ENCODE measurements around the gene ZNF281.
A peak's percentile ranks its signal among the peaks of the same experiment; 100 is the strongest.
"Not testable (repeated sequence)": the region's sequence is repeated elsewhere in the genome, so short reads cannot be mapped to it uniquely, and the experiment has no call there.

ZNF281 gene

DNA sequence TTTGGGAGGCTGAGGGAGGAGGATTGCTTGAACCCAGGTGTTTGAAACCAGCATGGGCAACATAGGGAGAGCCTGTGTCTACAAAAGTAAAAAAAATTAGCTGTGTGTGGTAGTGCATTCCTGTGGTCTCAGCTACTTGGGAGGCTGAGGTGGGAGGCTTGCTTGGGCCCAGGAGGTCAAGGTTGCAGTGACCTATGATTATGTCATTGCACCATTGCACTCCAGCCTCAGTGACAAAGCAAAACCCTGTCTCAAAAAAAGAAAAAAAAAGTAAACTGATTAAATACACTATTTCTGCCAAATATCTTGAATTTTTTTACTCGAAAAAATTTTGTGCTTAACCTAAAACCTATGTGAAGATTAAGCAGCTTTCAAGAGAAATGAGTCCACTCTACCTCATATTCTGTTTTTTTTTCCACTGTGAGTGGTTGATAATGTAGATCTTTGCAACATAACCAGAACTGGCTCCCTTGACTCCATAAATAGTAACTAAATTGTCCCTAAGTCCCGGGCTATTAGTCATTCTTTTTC is 19.4 kb upstream of the ZNF281 start:
- no peak for DNase-seq

DNA sequence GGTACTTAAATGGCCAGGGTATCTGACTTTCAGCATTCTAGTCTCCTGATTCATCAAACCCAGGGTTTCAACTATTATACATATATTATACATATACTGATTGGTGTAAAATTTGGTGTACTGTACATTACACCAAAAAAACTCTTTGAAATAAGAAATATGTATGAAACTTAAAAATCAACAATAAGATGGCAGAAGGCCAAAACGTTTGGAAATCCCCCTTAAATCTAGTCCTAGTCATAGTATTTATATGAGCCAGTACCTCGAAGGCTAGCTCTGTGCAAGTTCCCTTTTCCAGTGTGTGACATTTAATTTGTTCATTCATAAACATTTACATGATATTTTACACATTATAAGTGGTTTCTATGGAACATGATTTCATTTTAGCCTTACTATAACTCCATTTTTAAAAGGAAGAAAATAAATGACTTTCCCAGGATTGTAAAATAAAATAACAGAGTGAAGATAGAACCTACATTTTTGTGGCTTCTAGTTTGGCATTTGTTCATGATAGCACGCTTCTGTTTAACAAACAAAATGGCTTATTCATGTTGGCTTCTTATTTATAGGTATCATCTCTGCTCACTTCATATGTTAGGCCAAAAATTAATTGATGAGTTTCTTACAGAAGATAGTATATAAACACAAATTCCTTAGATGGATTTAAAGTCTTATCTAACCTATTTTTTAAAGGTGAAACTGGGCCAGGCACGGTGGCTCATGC is 18.8 kb upstream of the ZNF281 start:
- DNase-seq: no peak

DNA sequence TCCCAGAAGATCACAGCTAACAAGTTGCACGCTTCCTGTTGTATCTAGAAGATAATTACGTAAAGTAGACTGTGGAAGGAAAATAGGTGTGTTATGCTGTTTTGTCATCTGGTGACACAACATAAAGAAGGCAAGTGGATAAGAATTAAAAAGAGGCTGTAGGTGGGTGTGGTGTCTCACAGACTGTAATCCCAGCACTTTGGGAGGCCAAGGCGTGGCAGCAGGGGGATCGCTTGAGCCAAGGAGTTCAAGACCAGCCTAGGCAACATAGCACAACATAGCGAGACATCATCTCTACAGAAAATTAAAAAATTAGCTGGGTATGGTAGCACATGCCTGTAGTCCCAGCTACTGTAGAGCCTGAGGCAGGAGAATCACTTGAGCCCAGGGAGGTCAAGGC is 17.9 kb upstream of the ZNF281 start:
- DNase-seq: no peak

DNA sequence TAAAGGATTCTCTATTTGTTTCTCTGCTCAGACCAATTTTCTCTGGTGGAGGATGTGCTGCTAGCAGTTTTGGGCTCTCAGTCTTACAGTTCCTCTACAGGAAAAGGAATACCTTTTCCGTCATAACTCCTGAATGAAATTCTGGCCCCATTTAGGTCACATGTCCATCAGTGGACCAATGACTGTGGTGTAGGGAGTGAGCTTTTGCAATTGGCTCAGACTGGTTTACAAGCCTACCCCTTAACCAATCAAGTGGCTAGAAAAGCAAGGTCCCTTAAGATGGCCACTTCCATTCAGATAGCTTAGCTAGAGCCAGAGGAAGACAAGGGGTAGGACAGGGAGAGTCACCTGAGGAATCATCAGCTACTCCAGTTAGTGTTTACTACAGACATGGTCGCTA is 16.4 kb upstream of the ZNF281 start:
- no peak for DNase-seq

DNA sequence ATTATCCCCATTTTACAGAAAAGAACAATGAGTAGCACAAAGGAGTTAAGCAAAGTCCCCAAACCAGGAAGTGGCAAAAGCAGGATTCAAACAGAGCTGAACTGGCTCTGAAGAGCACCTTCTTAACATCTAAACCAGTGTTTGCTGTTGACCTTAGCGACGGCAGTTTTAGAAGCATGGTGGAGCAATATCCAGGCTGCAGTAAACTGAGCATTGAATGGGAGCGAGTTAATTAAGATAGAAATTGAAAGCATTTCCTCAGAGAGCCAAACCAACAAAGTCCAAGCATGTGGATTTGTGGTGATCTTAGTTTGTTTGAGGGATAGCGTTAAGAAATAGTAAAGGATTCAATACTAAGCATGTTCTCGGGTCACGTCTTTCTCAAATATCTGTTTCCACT is 13.4 kb upstream of the ZNF281 start:
- no peak for DNase-seq

DNA sequence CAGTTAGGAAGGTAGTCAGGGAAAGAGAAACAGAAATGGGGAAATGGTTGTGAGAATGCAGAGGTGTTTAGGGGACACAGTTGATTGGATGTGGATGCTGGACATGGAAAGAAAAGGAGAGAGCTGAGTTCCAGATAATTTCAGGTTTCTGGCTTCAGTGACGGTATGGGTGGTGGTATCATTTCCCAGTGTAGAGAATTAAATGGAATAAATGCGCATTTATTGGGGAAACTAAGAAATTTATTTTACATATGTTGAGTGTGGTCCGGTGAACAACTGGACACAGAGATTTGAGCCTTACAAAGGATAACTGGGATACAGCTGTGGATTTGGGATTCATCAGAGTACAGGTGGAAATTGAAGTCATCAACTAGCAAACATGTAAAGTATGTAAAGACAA is 12.4 kb upstream of the ZNF281 start:
- no peak for DNase-seq

DNA sequence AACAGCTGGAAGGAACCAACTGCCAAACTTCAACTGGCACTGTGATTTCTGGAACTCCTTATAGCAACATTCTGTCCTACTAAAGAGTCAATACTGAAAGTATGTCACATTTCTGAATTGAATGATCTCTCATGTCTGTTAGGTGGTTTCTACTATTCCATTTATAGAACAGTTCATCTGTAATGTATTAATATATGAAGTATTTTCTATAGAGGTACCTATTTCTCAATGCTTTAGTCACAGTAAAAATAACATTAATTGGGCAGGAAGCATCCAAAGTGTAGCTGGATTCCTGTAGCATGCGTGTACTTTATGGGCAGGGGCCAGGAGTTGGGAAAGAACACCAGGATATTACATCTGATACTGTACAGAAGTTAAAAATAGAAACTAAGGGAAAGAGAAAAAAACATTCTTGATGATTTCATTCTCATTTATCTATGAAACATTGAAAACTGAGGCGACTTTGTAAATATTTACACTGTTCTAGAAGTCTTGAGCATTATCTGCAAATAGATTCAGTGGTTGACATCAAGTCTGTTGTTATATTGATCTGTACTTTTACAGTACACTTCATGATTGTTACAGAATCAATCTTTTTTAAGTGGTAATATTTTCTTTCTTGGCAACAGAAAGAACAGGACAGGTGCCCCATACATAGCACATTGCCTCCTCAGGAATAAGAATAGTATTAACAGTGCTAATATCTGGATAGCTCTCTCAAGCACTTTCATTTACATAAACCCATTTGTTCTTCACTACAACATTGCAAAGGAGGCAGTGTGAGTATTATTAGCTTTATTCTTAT is 6.2 kb upstream of the ZNF281 start:
- no peak for DNase-seq

DNA sequence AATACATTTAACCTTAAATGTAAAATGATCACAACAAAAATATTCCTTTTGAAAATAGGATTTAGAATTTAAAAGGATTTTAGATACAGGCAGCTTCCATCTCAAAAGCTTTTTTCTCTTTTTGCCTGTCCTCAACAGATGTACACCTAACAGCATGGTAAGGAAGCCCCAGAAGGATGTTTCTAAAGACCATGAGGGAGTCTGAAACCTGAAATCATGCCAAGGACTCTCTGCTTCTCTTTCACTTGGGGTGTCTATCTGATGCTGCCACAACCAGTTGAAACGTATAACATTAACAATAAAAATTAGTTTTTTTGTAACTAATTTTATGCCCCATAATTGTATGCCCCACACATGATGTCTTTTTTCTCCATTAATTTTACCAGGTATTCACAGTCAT is 5.4 kb upstream of the ZNF281 start:
- DNase-seq: no peak

DNA sequence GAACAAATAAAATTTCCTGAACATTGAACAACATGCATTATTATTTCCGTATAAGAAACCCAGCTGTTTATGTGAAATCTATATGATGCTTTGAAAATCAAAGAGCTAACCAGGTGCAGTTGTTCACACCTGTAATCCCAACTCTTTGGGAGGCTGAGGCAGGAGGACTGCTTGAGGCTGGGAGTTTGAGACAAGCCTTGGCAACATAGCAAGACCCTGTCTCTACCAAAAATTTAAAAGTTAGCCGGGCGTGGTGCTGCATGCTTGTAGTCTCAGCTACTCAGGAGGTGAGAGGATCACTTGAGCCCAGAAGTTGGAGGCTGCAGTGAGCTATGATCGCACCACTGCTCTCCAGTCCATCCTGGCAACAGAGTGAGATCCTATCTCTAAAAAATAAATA is 4.8 kb upstream of the ZNF281 start:
- DNase-seq: no peak

DNA sequence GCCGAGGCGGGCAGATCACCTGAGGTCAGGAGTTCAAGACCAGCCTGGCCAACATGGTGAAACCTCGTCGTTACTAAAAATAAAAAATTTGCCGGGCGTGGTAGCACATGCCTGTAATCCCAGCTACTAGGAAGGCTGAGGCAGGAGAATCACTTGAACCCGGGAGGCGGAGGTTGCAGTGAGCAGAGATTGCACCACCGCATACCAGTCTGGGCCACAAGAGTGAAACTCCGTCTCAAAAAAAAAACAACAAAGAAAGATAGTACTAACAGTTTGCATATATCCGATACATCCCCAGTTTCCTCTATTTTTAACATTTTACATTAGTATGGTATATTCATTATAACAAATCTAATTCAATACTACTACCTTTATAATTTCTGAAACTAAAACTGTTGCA is 3.9 kb upstream of the ZNF281 start:
- not testable (repeated sequence) for DNase-seq

DNA sequence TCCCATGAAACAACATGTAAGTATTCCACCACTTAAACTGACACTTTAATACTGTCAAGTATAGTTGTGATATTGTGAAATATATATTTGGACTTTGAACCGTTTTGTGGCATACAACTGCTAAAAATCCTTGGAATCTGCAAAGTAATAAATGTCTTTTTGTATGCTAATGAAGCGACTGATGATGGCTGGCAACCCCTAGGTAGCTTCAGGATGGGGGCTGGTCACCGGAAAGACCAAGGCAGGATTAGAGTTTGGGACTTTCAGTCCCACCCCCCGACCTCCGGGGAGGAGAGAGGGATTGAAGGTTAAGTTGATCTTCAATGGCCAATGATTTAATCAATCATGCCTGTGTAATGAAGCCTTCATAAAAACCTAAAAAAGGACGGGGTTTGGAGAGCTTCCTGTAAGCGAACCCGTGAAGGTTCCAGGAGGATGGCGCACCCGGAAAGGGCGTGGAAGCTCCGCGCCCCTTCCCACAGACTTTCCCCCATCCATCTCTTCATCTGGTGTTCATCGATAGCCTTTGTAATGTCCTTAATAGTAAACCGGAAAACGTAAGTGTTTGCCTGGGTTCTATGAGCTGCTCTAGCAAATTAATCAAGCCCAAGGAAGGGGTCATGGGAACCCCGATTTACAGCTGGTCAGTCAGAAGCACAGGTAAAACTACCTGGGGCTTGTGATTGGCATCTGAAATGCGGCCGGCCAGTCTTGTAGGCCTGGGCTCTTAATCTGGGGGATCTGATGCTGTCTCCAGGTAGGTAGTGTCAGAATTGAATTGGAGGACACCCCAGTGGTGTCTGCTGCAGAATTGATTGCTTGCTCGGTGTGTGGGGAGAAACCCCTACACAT is 1.8 kb upstream of the ZNF281 start:
- DNase-seq: no peak

DNA sequence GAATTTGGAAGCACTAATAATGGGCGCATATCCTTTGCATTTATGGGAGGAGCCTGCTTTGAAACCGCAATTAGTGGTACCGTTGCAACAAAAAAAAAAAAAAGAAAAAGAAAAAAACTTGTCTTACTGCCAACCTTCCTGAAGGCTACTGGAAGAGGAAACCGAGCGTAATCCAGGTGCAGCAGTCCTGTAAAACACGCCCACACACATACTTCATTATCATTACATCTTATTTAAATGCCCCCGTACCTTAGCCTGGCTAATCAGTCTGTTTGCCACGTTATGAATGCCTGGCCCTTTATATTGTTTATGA is 686 bp upstream of the ZNF281 start:
- peak; percentile 75 for DNase-seq

DNA sequence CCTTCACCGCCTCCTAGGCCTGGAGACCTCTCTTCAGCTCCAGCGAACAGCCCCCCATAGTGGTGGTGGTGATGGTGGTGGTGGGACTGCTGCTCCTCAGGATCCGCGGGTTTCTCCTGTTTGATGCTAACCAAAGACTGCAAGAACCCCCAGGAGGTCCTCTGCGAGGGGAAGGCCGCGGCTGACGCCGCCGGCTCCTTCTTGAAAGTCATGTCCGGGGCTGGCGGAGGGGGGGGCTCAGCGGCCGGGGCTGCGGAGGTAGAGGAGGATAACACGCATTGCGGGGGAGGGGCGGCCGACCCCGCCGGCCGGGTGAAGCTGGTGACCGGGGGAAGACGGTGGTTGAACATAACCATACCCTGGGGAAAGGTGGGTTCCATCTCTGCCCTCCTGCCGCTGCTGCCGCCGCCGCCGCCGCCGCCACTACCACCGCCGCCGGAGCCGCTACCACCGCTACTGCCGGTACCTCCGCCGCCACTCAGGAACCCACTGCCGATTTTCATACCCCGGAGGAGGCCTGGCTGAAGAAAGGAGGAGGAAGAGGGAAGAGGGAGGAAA is 554 bp downstream of the ZNF281 start:
- DNase-seq: peak; percentile 18

DNA sequence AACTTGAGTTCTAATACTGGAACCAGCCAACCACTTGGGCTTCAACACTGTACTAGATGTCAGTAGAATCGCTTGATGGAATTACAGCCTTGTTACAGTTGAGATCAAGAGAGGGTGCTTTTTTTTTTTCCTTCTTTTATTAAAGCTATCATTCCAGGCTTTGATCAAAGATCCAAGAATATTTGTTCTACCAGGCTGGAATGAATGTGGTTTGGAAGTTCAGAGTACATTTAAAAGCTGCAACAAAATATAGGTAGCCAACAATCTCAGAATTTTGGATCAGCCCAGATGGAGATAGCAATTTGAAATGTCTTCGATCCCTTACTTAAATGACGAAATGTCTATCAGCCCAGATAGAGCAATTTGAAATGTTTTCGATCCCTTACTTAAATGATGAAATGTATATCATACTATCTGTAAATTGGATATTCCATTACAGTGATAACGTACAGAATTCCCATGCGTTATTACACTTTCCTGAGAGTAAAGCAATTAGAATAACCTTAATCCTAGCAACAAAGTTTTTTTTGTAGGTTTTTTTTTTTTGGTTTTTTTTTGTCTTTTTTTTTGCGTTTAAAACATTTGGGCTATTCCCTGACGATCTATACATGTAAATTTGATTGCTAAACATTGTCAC is 3.6 kb downstream of the ZNF281 start:
- no peak for DNase-seq

DNA sequence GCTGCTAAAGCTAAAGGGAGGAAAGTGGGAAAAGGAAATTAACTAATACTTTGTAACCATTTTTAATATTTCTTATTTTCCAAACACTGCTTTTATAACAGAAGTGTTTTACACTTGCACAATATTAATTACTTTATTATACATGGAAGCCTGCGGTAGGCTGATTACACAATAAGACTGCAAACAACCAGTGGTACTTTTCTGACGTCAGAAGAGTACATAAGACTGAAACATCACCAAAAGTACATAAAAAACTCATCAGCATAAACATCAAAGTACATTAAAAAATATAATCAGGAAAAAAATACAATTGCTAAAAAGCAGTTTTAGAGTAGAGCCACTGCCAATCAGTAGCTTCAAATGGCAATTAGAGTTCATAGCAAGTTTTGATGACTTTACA is 4.6 kb downstream of the ZNF281 start:
- no peak for DNase-seq

DNA sequence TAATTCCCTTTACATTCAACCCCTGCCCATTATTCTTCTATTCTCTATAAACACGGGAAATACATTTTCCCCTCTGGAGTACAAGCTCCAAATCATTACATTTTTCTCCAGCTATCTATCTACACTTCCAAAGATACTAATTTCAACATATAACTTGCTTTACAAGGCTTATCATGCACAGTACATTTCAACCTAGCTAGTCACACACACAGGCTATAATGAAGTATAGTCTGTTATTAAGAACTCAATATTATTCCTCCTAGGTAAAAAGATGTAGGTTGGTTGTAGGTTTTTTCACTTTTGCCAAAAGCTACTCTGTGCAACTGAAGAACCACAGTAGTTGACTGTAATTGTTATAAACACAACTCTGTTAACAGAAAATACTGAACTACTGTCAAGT is 8.1 kb downstream of the ZNF281 start:
- DNase-seq: no peak

DNA sequence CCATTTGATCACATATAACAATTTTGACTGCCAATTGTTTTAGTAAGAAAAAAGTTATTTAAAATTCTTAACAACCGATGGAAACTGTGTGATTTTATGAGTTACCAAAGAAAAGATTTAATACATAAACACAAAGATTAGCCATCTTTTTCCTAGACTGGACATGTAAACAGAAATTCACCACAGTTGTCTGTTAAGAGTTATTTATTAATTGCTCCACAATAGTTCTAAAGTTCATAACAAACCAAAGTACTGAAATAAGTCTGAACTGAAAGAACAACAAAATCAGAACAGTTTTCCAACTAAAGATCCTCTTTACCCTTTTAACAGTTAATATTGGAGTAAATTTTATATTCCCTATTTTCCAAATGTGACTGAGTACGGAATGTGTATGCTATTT is 8.6 kb downstream of the ZNF281 start:
- no peak for DNase-seq

DNA sequence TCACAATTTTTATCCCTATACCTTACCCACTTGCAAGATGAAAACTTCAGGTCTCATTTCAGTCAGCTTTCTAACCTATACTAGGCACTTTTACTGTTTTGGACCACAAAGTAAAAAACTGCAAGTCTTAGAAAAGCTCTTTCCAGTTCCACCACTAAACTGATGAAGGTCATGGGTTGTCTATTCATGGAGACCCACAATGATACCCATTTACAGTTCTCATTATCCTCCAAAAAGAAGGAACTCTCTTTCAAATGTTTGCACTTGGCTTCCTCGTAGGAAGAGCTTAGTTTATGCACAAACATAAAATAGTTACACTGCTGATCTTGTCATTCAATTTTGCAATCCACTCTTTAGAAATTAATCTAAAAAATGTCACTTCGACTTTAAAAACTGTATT is 9.3 kb downstream of the ZNF281 start:
- DNase-seq: no peak

DNA sequence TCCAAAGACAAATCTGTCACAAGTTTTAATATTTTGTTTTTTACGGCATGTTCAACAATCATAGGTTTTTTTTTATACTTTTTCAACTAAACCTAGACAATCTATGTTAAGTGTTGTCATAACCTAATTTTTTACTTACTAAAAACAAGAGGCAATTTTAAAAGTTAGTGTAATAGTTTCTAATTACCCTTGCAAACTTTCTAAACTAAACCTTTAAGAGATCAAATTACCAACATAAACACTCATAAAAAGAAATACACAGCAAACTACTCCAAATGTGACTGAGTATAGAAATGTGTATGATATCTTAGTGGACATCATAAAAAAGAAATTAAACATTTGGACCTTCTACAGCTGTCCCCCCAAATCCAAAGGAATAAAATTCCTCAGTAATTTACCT is 10.0 kb downstream of the ZNF281 start:
- no peak for DNase-seq

DNA sequence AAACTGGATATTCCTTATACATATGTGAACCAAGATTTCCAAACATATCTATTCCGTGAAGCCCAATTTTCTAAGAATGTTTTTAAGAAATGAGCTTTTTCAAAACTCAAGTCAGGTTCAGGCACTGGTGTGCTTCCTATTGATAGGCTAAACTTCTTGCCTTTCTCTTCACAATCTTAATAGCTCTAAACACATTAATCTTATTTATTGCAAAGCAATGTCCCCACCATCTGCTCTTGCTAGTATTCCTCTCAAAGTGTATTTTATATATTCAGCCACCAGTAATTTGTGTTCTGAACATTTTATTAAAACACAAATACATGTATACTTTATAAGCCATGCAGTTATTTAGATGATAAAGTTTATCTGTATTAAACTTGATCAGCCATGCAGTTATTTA is 11.5 kb downstream of the ZNF281 start:
- no peak for DNase-seq

DNA sequence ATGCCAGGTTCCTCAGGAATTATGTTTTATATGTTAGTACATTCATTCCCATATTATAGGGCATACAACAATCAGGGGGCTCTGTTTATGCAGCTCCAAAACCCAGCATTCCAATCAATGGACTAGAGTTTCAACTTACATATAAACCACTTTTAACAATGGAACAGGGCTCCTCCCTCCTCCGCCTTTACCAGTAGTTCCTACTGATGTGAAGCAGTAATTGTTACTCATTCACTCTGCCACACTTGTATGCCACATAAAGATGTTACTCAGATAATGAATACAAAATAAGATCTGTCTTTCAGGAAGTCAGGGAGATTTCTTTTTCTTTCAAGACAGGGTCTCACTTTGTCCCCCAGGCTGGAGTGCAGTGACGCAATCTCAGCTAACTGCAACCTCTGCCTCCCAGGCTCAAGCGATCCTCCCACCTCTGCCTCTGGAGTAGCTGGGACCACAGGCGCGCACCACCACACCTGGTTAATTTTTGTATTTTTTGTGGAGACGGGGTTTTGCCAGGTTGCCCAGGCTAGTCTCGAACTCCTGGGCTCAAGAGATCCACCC is 17.1 kb downstream of the ZNF281 start:
- DNase-seq: no peak

DNA sequence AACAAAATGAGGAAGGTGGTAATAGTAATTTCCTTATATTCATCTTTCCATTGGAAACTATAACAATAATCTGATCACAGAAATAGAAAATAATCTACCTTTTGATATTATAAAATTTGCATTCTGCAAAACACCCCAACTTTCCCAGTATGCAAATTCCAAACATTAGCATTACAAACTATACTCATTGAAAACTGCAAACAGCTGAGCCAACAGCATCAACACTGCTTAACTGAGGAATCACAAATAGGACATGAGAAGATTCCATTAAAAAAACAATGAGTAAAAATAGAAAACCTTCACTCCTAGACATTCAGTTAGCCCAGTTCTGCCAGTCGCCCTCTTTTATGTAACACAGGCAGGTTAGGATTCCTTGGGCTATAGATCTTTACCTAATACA is 18.1 kb downstream of the ZNF281 start:
- no peak for DNase-seq

DNA sequence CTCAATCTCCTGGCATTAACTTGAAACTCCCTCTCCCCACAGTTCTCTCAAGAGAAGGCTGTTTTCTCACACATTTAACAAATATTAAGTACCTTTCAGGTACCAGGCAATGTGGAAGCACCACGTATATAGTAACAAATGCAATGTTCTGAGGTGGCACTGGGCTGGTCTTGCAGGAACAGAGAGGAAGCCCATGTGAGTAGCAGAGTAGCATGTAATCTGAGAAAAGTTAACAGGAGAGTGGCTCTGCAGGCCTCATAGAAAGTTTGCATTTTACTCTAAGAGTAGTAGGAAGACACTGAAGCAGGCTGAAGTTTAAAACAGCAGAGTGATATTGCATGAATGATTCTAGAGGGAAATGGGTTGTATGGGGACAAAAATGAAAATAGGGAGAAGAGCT is 21.0 kb downstream of the ZNF281 start:
- no peak for DNase-seq
